B cell (primary cell): ENCODE measurements around the gene RNF26.

Source experiments
- EZH2 ChIP-seq: IDR thresholded peaks from 2 replicates; pipeline ENCODE4 v1.6.1; 2012; ENCODE audit warnings: borderline replicate concordance, low read depth, mild to moderate bottlenecking, moderate library complexity, low read length; ENCODE audit not compliant: insufficient read depth, poor library complexity, severe bottlenecking
- TF ChIP-seq, protein P1 (sequence below): fragments of 200-600 bp; IDR thresholded peaks from one replicate; pipeline ENCODE4 v1.8.0; 2022; ENCODE audit warnings: antibody characterized with exemption, mild to moderate bottlenecking

DNA sequence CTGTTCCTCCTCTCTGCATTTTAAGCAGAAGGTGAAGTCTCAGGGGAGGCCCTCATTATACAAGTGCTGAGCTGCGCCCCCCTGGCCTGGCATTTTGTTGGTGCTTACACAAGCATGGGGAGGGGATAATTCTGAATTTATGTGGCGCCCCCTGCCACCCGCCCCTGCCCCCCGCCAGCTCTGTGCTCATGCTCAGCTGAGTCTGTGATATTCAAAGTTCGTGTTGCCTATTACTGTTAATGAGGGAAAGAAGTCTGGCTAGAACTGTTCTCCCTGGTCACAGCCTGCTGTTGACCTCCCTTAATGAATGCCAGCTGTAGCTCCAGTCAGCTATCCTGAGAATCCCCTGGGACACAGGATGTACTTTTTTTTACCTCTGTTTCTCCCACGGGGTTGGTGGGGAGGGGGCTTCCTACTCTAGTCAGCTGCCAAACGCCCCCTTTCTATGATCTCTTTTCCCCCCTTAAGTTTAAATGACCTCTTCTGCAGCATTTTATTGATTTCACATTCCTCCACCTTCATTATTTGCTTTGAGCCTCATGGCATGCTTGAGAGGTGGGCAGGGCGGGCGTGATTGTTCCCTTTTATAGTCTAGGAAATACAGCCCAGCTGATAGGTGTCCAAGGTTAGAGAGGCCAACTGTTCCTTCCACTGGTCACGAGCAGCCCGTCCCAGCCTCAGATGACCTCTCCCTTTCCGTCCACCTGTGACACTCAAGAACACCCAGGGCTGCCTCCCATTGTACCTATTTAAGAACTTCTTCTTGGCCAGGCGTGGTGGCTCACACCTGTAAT, 35.0 kb downstream of the RNF26 start:
- TF ChIP-seq EZH2: no peak
- TF ChIP-seq, protein P1, sequence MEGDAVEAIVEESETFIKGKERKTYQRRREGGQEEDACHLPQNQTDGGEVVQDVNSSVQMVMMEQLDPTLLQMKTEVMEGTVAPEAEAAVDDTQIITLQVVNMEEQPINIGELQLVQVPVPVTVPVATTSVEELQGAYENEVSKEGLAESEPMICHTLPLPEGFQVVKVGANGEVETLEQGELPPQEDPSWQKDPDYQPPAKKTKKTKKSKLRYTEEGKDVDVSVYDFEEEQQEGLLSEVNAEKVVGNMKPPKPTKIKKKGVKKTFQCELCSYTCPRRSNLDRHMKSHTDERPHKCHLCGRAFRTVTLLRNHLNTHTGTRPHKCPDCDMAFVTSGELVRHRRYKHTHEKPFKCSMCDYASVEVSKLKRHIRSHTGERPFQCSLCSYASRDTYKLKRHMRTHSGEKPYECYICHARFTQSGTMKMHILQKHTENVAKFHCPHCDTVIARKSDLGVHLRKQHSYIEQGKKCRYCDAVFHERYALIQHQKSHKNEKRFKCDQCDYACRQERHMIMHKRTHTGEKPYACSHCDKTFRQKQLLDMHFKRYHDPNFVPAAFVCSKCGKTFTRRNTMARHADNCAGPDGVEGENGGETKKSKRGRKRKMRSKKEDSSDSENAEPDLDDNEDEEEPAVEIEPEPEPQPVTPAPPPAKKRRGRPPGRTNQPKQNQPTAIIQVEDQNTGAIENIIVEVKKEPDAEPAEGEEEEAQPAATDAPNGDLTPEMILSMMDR: no peak
